H1 (cell line): ENCODE data around the gene CEBPE. TPM values are rescaled to one million over a fixed set of nuclear protein-coding genes. Genes with fewer than 3 reads are reported as not detected.

Experiments
- ASH2L ChIP-seq: fragments of 200-600, 300-600 bp; sonication (generic); IDR thresholded peaks from one replicate; pipeline ENCODE4 v1.7.1; 2017; ENCODE audit warnings: low read length
- CBX5 ChIP-seq: fragments of 300-800, 300-1000 bp; sonication (generic); IDR thresholded peaks from 2 replicates; pipeline ENCODE4 v1.7.1; 2016; ENCODE audit warnings: antibody characterized with exemption, low read length, low read depth
- CBX8 ChIP-seq: fragments of 300-800, 300-1000 bp; sonication (generic); IDR thresholded peaks from 2 replicates; pipeline ENCODE4 v1.7.1; 2016; ENCODE audit warnings: low read depth, low read length, borderline replicate concordance
- CREB1 ChIP-seq: IDR thresholded peaks from 2 replicates; pipeline ENCODE4 v1.6.1; 2012; ENCODE audit warnings: inconsistent platforms
- EGR1 ChIP-seq: IDR thresholded peaks from 2 replicates; pipeline ENCODE4 v1.6.1; 2011; ENCODE audit warnings: low read depth, low read length, borderline replicate concordance
- JUN ChIP-seq: IDR thresholded peaks from 2 replicates; pipeline ENCODE4 v1.6.1; 2011; ENCODE audit warnings: low read depth, mild to moderate bottlenecking, improper control_type of control experiment, low read length
- POLR2AphosphoS5 ChIP-seq: IDR thresholded peaks from 2 replicates; pipeline ENCODE4 v1.6.1; 2011; ENCODE audit warnings: low read depth, low read length
- RNF2 ChIP-seq: fragments of 200-900, 300-1000 bp; sonication (generic); IDR thresholded peaks from 2 replicates; pipeline ENCODE4 v1.7.1; 2016; ENCODE audit warnings: borderline replicate concordance, low read depth, mild to moderate bottlenecking, antibody characterized with exemption, low read length; ENCODE audit not compliant: poor library complexity, severe bottlenecking; ENCODE audit errors: missing control alignments
- TBP ChIP-seq: IDR thresholded peaks from 2 replicates; pipeline ENCODE4 v1.6.1; 2011; ENCODE audit warnings: low read depth, low read length, improper control_type of control experiment
- polyA plus RNA-seq, 7 experiments: library from polyadenylated mRNA; depleted of rRNA in 3 of 7; stranded (reverse) in 5 of 7; unstranded in 2 of 7; fragments of >200 nt in 5 of 7; fragments of 200-250 nt in 2 of 7; gene quantifications; 1 replicate in 5 of 7; 2 replicates in 1 of 7; 4 replicates in 1 of 7; pipeline versions ENCODE4 v1.2.1 to v1.2.3, GENCODE V29; 2011 to 2013; ENCODE audit warnings: missing spikeins in 2 of 7, mixed read lengths in 2 of 7
- total RNA-seq: library from RNA; stranded (reverse); fragmentation: NEBNext Ultra II Directional; extraction: Animal tissue kit (Norgen Biotek cat#: 25700); gene quantifications from 2 replicates; pipeline ENCODE4 v1.2.1, GENCODE V29; 2021
- TF ChIP-seq, protein P1 (sequence below): fragments of 300-600 bp; sonication (generic); IDR thresholded peaks from 2 replicates; pipeline ENCODE4 v1.7.1; 2012; ENCODE audit warnings: low read length, moderate library complexity, mild to moderate bottlenecking, inconsistent platforms; ENCODE audit not compliant: insufficient replicate concordance

CEBPE gene
- total and polyA plus RNA-seq, 2 of the 8 experiments (the other 6 are each of a cell fraction or from before 2014, with no cell fraction given), result 0.05 TPM; not detected in 1

DNA sequence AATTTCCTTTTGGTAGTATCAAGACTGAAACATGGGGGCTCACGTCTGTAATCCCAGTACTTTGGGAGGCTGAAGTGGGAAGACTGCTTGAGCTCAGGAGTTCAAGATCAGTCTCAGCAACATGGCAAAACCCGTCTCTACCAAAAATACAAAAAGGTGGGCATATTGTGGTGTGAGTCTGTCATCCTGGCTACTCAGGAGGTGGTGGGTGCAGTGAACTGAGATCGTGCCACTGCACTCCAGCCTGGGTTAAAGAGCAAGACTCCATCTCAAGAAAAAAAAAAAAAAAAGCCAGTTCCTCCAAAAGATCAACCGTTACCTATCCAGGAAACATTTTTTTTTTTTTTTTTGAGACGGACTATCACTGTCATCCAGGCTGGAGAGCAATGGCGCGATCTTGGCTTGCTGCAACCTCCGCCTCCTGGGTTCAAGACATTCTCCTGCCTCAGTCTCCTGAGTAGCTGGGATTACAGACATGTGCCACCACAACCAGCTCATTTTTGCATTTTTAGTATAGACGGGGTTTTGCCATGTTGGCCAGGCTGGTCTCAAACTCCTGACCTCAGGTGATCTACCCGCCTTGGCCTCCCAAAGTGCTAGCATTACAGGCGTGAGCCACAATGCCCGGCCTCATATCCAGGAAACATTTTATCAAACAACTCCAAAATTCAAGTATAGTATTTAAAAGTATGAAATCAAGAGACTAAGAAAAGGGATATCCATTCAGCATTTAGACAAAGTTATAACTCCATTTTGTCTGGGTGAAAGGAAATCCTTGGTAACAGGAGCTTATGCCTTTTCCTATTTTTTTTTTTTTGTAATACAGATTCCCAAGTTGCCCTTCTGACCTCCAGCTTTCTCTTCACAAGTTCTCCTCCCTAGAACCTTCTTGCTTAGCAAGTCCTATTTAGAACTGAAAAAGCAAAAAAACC, 27.5 kb downstream of the CEBPE start (continued):
- TF ChIP-seq, protein P1, sequence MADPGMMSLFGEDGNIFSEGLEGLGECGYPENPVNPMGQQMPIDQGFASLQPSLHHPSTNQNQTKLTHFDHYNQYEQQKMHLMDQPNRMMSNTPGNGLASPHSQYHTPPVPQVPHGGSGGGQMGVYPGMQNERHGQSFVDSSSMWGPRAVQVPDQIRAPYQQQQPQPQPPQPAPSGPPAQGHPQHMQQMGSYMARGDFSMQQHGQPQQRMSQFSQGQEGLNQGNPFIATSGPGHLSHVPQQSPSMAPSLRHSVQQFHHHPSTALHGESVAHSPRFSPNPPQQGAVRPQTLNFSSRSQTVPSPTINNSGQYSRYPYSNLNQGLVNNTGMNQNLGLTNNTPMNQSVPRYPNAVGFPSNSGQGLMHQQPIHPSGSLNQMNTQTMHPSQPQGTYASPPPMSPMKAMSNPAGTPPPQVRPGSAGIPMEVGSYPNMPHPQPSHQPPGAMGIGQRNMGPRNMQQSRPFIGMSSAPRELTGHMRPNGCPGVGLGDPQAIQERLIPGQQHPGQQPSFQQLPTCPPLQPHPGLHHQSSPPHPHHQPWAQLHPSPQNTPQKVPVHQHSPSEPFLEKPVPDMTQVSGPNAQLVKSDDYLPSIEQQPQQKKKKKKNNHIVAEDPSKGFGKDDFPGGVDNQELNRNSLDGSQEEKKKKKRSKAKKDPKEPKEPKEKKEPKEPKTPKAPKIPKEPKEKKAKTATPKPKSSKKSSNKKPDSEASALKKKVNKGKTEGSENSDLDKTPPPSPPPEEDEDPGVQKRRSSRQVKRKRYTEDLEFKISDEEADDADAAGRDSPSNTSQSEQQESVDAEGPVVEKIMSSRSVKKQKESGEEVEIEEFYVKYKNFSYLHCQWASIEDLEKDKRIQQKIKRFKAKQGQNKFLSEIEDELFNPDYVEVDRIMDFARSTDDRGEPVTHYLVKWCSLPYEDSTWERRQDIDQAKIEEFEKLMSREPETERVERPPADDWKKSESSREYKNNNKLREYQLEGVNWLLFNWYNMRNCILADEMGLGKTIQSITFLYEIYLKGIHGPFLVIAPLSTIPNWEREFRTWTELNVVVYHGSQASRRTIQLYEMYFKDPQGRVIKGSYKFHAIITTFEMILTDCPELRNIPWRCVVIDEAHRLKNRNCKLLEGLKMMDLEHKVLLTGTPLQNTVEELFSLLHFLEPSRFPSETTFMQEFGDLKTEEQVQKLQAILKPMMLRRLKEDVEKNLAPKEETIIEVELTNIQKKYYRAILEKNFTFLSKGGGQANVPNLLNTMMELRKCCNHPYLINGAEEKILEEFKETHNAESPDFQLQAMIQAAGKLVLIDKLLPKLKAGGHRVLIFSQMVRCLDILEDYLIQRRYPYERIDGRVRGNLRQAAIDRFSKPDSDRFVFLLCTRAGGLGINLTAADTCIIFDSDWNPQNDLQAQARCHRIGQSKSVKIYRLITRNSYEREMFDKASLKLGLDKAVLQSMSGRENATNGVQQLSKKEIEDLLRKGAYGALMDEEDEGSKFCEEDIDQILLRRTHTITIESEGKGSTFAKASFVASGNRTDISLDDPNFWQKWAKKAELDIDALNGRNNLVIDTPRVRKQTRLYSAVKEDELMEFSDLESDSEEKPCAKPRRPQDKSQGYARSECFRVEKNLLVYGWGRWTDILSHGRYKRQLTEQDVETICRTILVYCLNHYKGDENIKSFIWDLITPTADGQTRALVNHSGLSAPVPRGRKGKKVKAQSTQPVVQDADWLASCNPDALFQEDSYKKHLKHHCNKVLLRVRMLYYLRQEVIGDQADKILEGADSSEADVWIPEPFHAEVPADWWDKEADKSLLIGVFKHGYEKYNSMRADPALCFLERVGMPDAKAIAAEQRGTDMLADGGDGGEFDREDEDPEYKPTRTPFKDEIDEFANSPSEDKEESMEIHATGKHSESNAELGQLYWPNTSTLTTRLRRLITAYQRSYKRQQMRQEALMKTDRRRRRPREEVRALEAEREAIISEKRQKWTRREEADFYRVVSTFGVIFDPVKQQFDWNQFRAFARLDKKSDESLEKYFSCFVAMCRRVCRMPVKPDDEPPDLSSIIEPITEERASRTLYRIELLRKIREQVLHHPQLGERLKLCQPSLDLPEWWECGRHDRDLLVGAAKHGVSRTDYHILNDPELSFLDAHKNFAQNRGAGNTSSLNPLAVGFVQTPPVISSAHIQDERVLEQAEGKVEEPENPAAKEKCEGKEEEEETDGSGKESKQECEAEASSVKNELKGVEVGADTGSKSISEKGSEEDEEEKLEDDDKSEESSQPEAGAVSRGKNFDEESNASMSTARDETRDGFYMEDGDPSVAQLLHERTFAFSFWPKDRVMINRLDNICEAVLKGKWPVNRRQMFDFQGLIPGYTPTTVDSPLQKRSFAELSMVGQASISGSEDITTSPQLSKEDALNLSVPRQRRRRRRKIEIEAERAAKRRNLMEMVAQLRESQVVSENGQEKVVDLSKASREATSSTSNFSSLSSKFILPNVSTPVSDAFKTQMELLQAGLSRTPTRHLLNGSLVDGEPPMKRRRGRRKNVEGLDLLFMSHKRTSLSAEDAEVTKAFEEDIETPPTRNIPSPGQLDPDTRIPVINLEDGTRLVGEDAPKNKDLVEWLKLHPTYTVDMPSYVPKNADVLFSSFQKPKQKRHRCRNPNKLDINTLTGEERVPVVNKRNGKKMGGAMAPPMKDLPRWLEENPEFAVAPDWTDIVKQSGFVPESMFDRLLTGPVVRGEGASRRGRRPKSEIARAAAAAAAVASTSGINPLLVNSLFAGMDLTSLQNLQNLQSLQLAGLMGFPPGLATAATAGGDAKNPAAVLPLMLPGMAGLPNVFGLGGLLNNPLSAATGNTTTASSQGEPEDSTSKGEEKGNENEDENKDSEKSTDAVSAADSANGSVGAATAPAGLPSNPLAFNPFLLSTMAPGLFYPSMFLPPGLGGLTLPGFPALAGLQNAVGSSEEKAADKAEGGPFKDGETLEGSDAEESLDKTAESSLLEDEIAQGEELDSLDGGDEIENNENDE, result no peak
- no peak for TF ChIP-seq RNF2
- TF ChIP-seq TBP, result no peak
- no peak for TF ChIP-seq JUN
- TF ChIP-seq EGR1, result no peak
- TF ChIP-seq CBX5, result no peak
- no peak for TF ChIP-seq CREB1
- no peak for TF ChIP-seq ASH2L
- TF ChIP-seq CBX8, result no peak
- TF ChIP-seq POLR2AphosphoS5, result no peak
